Mammary epithelial cell (primary cell): ENCODE measurements around the gene MAGEB18.

Experiments
- CTCF ChIP-seq, 2 donors: IDR thresholded peaks in 1 of 2; conservative IDR thresholded peaks in 1 of 2; 2 replicates each; pipeline ENCODE4 v1.5.1; 2011 to 2012; ENCODE audit warnings: inconsistent platforms in 2 of 2, low read length in 2 of 2, mild to moderate bottlenecking in 2 of 2, control low read depth in 1 of 2, low read depth in 1 of 2; ENCODE audit not compliant: insufficient read depth in 1 of 2; ENCODE audit errors: extremely low read depth in 1 of 2
- EZH2 ChIP-seq: IDR thresholded peaks from 2 replicates; pipeline ENCODE4 v1.6.1; 2012; ENCODE audit warnings: low read length, inconsistent platforms, borderline replicate concordance

- TF ChIP-seq CTCF (conservative IDR thresholded peaks at IDR 0.05 in 1 of 2, IDR thresholded peaks at IDR 0.05 in 1 of 2; ENCODE audit: extremely low read depth in 1 of 2, insufficient read depth in 1 of 2, low read depth in 1 of 2, low read length in 2 of 2): no peak
- TF ChIP-seq EZH2: no peak
Observed at GRCh38 chrX:26138274-26138673, at the start of gene MAGEB18.
